H1 (cell line): Measurements from ENCODE around the gene ALG1. TPM values are rescaled to one million over a fixed set of nuclear protein-coding genes. Genes with fewer than 3 reads are reported as not detected.
A peak's percentile ranks its signal among the peaks of the same experiment; 100 is the strongest.

Experiments used
- CHD7 ChIP-seq: fragments of 300-600 bp; sonication (generic); IDR thresholded peaks from 2 replicates; pipeline ENCODE4 v1.7.1; 2012; ENCODE audit warnings: low read length, moderate library complexity, mild to moderate bottlenecking, inconsistent platforms; ENCODE audit not compliant: insufficient replicate concordance
- EP300 ChIP-seq, 2 experiments: IDR thresholded peaks; 1 replicate in 1 of 2; 2 replicates in 1 of 2; pipeline ENCODE4 v1.6.1; 2011 to 2012; ENCODE audit warnings: low read depth in 2 of 2, low read length in 2 of 2, mild to moderate bottlenecking in 2 of 2, borderline replicate concordance in 1 of 2, inconsistent platforms in 1 of 2, moderate library complexity in 1 of 2
- GTF2F1 ChIP-seq: IDR thresholded peaks from 2 replicates; pipeline ENCODE4 v1.6.1; 2012; ENCODE audit warnings: low read depth, low read length, improper control_type of control experiment, borderline replicate concordance
- MAFK ChIP-seq: IDR thresholded peaks from 2 replicates; pipeline ENCODE4 v1.6.1; 2012; ENCODE audit warnings: low read depth, mild to moderate bottlenecking, improper control_type of control experiment, low read length
- MAX ChIP-seq: IDR thresholded peaks from 2 replicates; pipeline ENCODE4 v1.6.1; 2012; ENCODE audit warnings: inconsistent platforms
- RXRA ChIP-seq: IDR thresholded peaks from 2 replicates; pipeline ENCODE4 v1.6.1; 2011; ENCODE audit warnings: low read depth, mild to moderate bottlenecking, low read length, moderate library complexity; ENCODE audit not compliant: insufficient read depth
- TAF7 ChIP-seq: optimal IDR thresholded peaks from 2 replicates; pipeline ENCODE3; 2011; ENCODE audit warnings: low read depth, mild to moderate bottlenecking, inconsistent platforms, low read length, moderate library complexity, borderline replicate concordance
- TBP ChIP-seq: IDR thresholded peaks from 2 replicates; pipeline ENCODE4 v1.6.1; 2011; ENCODE audit warnings: low read depth, low read length, improper control_type of control experiment
- USF2 ChIP-seq: IDR thresholded peaks from 2 replicates; pipeline ENCODE4 v1.6.1; 2011; ENCODE audit warnings: low read length, improper control_type of control experiment
- polyA plus RNA-seq, 7 experiments: library from polyadenylated mRNA; depleted of rRNA in 3 of 7; stranded (reverse) in 5 of 7; unstranded in 2 of 7; fragments of >200 nt in 5 of 7; fragments of 200-250 nt in 2 of 7; gene quantifications; 1 replicate in 5 of 7; 2 replicates in 1 of 7; 4 replicates in 1 of 7; pipeline versions ENCODE4 v1.2.1 to v1.2.3, GENCODE V29; 2011 to 2013; ENCODE audit warnings: missing spikeins in 2 of 7, mixed read lengths in 2 of 7
- total RNA-seq: library from RNA; stranded (reverse); fragmentation: NEBNext Ultra II Directional; extraction: Animal tissue kit (Norgen Biotek cat#: 25700); gene quantifications from 2 replicates; pipeline ENCODE4 v1.2.1, GENCODE V29; 2021

Gene ALG1
- total and polyA plus RNA-seq, 2 of the 8 experiments (the other 6 are each of a cell fraction or from before 2014, with no cell fraction given), result 34.8 to 46.5 TPM

GRCh38 chr16:5071681-5072333 is at the start of gene ALG1 (continued):
- TF ChIP-seq CHD7 (no peak), TBP (peak; percentile 80), EP300 (IDR thresholded peaks at IDR 0.05; ENCODE audit: borderline replicate concordance in 1 of 2, low read depth in 2 of 2, low read length in 2 of 2) (no peak), MAX (peak; percentile 85), MAFK (no peak), TAF7 (peak; percentile 86), RXRA (no peak), GTF2F1 (peak; percentile 79; the same call in 1 of the 2 replicates), USF2 (peak; percentile 97)
